PFSK-1 (cell line): Measurements from ENCODE around the gene KLHL3.

ENCODE experiments used
- POLR2AphosphoS5 ChIP-seq: IDR thresholded peaks from 2 replicates; pipeline ENCODE4 v1.6.1; 2012; ENCODE audit warnings: low read depth, mild to moderate bottlenecking, control low read depth, low read length, moderate library complexity
- REST ChIP-seq, 2 experiments: IDR thresholded peaks; 2 replicates each; pipeline versions ENCODE4 v1.6.1 to v1.8.0; 2011 to 2012; ENCODE audit warnings: low read depth in 2 of 2, low read length in 2 of 2, control low read depth in 1 of 2, inconsistent platforms in 1 of 2, mild to moderate bottlenecking in 1 of 2, moderate library complexity in 1 of 2; ENCODE audit not compliant: insufficient read depth in 1 of 2
- SIN3A ChIP-seq: IDR thresholded peaks from 2 replicates; pipeline ENCODE4 v1.6.1; 2012; ENCODE audit warnings: mild to moderate bottlenecking, low read length, moderate library complexity, borderline replicate concordance; ENCODE audit not compliant: insufficient read depth

GRCh38 chr5:137760719-137761516 lies 25.0 kb upstream of the KLHL3 start:
- TF ChIP-seq REST (IDR thresholded peaks at IDR 0.05; ENCODE audit: insufficient read depth in 1 of 2, low read depth in 2 of 2, low read length in 2 of 2) (no peak), SIN3A (no peak), POLR2AphosphoS5 (no peak)
